HEK293 (cell line): ENCODE data around the gene ZNF644.

ENCODE experiments used
- CTCF ChIA-PET: fragments of 350-600 bp; formaldehyde crosslinking; extraction: SDS; loops from one replicate; lab custom pipeline; 2021; ENCODE audit warnings: antibody characterized with exemption; lab: Yijun Ruan, JAX
- POLR2A ChIA-PET: fragments of 300-600 bp; formaldehyde crosslinking; extraction: SDS; loops from one replicate; lab custom pipeline; 2020; ENCODE audit warnings: antibody characterized with exemption, inconsistent platforms; lab: Yijun Ruan, JAX
- H3K27ac ChIP-seq: fragments of 200-500 bp; sonication (Bioruptor generic); 2 replicates; pipeline ENCODE4 v1.5.1; 2014; ENCODE audit warnings: low read depth, low read length, control low read depth, inconsistent platforms; ENCODE audit errors: extremely low read depth
- H3K36me3 ChIP-seq, 2 experiments: fragments of 200-500 bp in 1 of 2; sonication (Bioruptor generic) in 1 of 2; 1 replicate in 1 of 2; 2 replicates in 1 of 2; pipeline ENCODE4 v1.5.1; 2014 to 2017; ENCODE audit warnings: inconsistent platforms in 2 of 2, low read length in 2 of 2; ENCODE audit not compliant: control insufficient read depth in 2 of 2, insufficient read depth in 1 of 2
- H3K4me1 ChIP-seq: fragments of 200-500 bp; sonication (Bioruptor generic); 2 replicates; pipeline ENCODE4 v1.5.1; 2014; ENCODE audit warnings: mild to moderate bottlenecking, low read length, inconsistent platforms; ENCODE audit not compliant: control insufficient read depth, insufficient read depth
- H3K4me3 ChIP-seq: 2 replicates; pipeline ENCODE4 v1.5.1; 2011; ENCODE audit warnings: low read depth, mild to moderate bottlenecking, control low read depth, low read length, moderate library complexity
- H3K9me3 ChIP-seq: fragments of 200-500 bp; sonication (Bioruptor generic); 2 replicates; pipeline ENCODE4 v1.5.1; 2014; ENCODE audit warnings: low read depth, low read length, inconsistent platforms; ENCODE audit not compliant: control insufficient read depth, insufficient read depth
- BCL11B ChIP-seq: fragments of 450-650 bp; formaldehyde crosslinking; IDR thresholded peaks from 2 replicates; pipeline ENCODE4 v1.5.1; 2016; ENCODE audit warnings: low read depth, missing biosample characterization, missing genetic modification characterization
- MYNN ChIP-seq: fragments of 450-650 bp; formaldehyde crosslinking; IDR thresholded peaks from 2 replicates; pipeline ENCODE4 v1.5.1; 2016; ENCODE audit warnings: missing biosample characterization, missing genetic modification characterization, borderline replicate concordance
- REPIN1 ChIP-seq: fragments of 450-650 bp; formaldehyde crosslinking; IDR thresholded peaks from 2 replicates; pipeline ENCODE4 v1.5.1; 2017; ENCODE audit warnings: missing biosample characterization, missing genetic modification characterization, low read depth
- ZBTB20 ChIP-seq: fragments of 450-650 bp; formaldehyde crosslinking; IDR thresholded peaks from 2 replicates; pipeline ENCODE4 v1.5.1; 2016; ENCODE audit warnings: missing biosample characterization, missing genetic modification characterization
- ZBTB8A ChIP-seq: fragments of 450-650 bp; formaldehyde crosslinking; IDR thresholded peaks from 2 replicates; pipeline ENCODE4 v1.5.1; 2016; ENCODE audit warnings: missing biosample characterization, missing genetic modification characterization
- ZNF155 ChIP-seq: fragments of 450-650 bp; formaldehyde crosslinking; IDR thresholded peaks from 2 replicates; pipeline ENCODE4 v1.5.1; 2016; ENCODE audit warnings: missing biosample characterization, missing genetic modification characterization
- ZNF16 ChIP-seq: fragments of 450-650 bp; formaldehyde crosslinking; IDR thresholded peaks from 2 replicates; pipeline ENCODE4 v1.5.1; 2016; ENCODE audit warnings: low read depth, missing biosample characterization, missing genetic modification characterization
- ZNF169 ChIP-seq: fragments of 450-650 bp; formaldehyde crosslinking; IDR thresholded peaks from 2 replicates; pipeline ENCODE4 v1.5.1; 2016; ENCODE audit warnings: missing biosample characterization, missing genetic modification characterization
- ZNF24 ChIP-seq: fragments of 450-650 bp; formaldehyde crosslinking; IDR thresholded peaks from 2 replicates; pipeline ENCODE4 v1.5.1; 2016; ENCODE audit warnings: missing biosample characterization, missing genetic modification characterization
- ZNF423 ChIP-seq: fragments of 450-650 bp; formaldehyde crosslinking; IDR thresholded peaks from 2 replicates; pipeline ENCODE4 v1.5.1; 2016; ENCODE audit warnings: missing biosample characterization, missing genetic modification characterization
- ZNF501 ChIP-seq: fragments of 450-650 bp; formaldehyde crosslinking; IDR thresholded peaks from 2 replicates; pipeline ENCODE4 v1.5.1; 2016; ENCODE audit warnings: missing biosample characterization, missing genetic modification characterization
- ZNF521 ChIP-seq: fragments of 450-650 bp; formaldehyde crosslinking; IDR thresholded peaks from 2 replicates; pipeline ENCODE4 v1.5.1; 2017; ENCODE audit warnings: missing biosample characterization, mild to moderate bottlenecking, missing genetic modification characterization
- ZNF621 ChIP-seq: fragments of 450-650 bp; formaldehyde crosslinking; IDR thresholded peaks from 2 replicates; pipeline ENCODE4 v1.5.1; 2017; ENCODE audit warnings: missing biosample characterization, missing genetic modification characterization
- ZNF654 ChIP-seq: fragments of 450-650 bp; formaldehyde crosslinking; IDR thresholded peaks from 2 replicates; pipeline ENCODE4 v1.5.1; 2016; ENCODE audit warnings: low read depth, missing biosample characterization, missing genetic modification characterization
- ZNF701 ChIP-seq: fragments of 450-650 bp; formaldehyde crosslinking; IDR thresholded peaks from 2 replicates; pipeline ENCODE4 v1.5.1; 2016; ENCODE audit warnings: missing biosample characterization, missing genetic modification characterization
- ZSCAN4 ChIP-seq: fragments of 450-650 bp; formaldehyde crosslinking; IDR thresholded peaks from 2 replicates; pipeline ENCODE4 v1.5.1; 2017; ENCODE audit warnings: missing biosample characterization, missing genetic modification characterization
- TF ChIP-seq, protein P1 (sequence below): fragments of 450-650 bp; formaldehyde crosslinking; IDR thresholded peaks from 2 replicates; pipeline ENCODE4 v1.5.1; 2016; ENCODE audit warnings: missing biosample characterization, missing genetic modification characterization, borderline replicate concordance
- TF ChIP-seq, protein P2 (sequence below): fragments of 450-650 bp; formaldehyde crosslinking; IDR thresholded peaks from 2 replicates; pipeline ENCODE4 v1.5.1; 2016; ENCODE audit warnings: missing biosample characterization, missing genetic modification characterization
- TF ChIP-seq, protein P3 (sequence below): fragments of 450-650 bp; formaldehyde crosslinking; conservative IDR thresholded peaks from 2 replicates; pipeline ENCODE4 v1.5.1; 2016; ENCODE audit warnings: low read depth, missing biosample characterization, missing genetic modification characterization
- TF ChIP-seq, protein P4 (sequence below): fragments of 450-650 bp; formaldehyde crosslinking; IDR thresholded peaks from 2 replicates; pipeline ENCODE4 v1.5.1; 2016; ENCODE audit warnings: missing biosample characterization, missing genetic modification characterization

The ZNF644 gene

DNA sequence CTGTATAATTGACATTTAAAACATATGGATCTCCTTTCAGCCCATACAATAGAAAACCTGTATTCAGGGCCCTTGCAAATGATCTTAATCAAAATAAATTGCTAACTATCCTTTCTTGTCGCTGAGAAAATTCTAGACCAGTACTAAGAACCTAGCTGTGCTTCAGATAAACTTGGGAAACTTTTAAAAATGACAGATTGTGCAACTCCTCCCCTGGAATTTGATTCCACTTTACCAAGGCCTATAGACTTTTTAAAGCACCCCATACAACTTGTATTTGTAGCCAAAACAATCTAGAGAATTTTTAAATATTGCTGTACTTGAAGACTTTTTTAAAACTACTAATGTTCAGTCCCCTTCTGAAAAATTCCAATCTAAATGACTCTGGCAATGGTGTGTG, 51.6 kb downstream of the ZNF644 start:
- CTCF ChIA-PET: no interaction called here
- peaks cover 0 to 19% of the 10 kb centered on the region in 2 experiments; a peak in 2 of 3 replicates for H3K36me3 ChIP-seq
- TF ChIP-seq ZNF155 (tag by site-specific recombination) (no peak), ZNF621 (tag by site-specific recombination) (no peak), ZNF501 (tag by site-specific recombination) (no peak), ZNF16 (tag by site-specific recombination) (no peak), ZNF654 (tag by site-specific recombination) (no peak), ZBTB20 (no peak), ZNF701 (no peak), ZNF24 (tag by site-specific recombination) (no peak), ZNF423 (tag by site-specific recombination) (no peak), ZNF521 (tag by site-specific recombination) (no peak), MYNN (tag by site-specific recombination) (no peak), BCL11B (tag by site-specific recombination) (no peak), ZSCAN4 (no peak), REPIN1 (no peak), ZNF169 (no peak), ZBTB8A (tag by site-specific recombination) (no peak)
- TF ChIP-seq, protein P1, sequence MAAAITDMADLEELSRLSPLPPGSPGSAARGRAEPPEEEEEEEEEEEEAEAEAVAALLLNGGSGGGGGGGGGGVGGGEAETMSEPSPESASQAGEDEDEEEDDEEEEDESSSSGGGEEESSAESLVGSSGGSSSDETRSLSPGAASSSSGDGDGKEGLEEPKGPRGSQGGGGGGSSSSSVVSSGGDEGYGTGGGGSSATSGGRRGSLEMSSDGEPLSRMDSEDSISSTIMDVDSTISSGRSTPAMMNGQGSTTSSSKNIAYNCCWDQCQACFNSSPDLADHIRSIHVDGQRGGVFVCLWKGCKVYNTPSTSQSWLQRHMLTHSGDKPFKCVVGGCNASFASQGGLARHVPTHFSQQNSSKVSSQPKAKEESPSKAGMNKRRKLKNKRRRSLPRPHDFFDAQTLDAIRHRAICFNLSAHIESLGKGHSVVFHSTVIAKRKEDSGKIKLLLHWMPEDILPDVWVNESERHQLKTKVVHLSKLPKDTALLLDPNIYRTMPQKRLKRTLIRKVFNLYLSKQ: no peak
- TF ChIP-seq, protein P2, sequence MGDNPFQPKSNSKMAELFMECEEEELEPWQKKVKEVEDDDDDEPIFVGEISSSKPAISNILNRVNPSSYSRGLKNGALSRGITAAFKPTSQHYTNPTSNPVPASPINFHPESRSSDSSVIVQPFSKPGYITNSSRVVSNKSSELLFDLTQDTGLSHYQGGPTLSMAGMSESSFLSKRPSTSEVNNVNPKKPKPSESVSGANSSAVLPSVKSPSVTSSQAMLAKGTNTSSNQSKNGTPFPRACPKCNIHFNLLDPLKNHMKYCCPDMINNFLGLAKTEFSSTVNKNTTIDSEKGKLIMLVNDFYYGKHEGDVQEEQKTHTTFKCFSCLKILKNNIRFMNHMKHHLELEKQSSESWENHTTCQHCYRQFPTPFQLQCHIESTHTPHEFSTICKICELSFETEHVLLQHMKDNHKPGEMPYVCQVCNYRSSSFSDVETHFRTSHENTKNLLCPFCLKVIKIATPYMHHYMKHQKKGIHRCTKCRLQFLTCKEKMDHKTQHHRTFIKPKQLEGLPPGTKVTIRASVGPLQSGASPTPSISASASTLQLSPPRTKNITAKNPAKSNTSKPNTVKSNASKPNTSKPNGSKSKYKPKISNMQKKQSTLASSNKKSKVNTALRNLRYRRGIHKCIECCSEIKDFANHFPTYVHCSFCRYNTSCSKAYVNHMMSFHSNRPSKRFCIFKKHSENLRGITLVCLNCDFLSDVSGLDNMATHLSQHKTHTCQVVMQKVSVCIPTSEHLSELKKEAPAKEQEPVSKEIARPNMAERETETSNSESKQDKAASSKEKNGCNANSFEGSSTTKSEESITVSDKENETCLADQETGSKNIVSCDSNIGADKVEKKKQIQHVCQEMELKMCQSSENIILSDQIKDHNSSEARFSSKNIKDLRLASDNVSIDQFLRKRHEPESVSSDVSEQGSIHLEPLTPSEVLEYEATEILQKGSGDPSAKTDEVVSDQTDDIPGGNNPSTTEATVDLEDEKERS: no peak
- TF ChIP-seq, protein P3, sequence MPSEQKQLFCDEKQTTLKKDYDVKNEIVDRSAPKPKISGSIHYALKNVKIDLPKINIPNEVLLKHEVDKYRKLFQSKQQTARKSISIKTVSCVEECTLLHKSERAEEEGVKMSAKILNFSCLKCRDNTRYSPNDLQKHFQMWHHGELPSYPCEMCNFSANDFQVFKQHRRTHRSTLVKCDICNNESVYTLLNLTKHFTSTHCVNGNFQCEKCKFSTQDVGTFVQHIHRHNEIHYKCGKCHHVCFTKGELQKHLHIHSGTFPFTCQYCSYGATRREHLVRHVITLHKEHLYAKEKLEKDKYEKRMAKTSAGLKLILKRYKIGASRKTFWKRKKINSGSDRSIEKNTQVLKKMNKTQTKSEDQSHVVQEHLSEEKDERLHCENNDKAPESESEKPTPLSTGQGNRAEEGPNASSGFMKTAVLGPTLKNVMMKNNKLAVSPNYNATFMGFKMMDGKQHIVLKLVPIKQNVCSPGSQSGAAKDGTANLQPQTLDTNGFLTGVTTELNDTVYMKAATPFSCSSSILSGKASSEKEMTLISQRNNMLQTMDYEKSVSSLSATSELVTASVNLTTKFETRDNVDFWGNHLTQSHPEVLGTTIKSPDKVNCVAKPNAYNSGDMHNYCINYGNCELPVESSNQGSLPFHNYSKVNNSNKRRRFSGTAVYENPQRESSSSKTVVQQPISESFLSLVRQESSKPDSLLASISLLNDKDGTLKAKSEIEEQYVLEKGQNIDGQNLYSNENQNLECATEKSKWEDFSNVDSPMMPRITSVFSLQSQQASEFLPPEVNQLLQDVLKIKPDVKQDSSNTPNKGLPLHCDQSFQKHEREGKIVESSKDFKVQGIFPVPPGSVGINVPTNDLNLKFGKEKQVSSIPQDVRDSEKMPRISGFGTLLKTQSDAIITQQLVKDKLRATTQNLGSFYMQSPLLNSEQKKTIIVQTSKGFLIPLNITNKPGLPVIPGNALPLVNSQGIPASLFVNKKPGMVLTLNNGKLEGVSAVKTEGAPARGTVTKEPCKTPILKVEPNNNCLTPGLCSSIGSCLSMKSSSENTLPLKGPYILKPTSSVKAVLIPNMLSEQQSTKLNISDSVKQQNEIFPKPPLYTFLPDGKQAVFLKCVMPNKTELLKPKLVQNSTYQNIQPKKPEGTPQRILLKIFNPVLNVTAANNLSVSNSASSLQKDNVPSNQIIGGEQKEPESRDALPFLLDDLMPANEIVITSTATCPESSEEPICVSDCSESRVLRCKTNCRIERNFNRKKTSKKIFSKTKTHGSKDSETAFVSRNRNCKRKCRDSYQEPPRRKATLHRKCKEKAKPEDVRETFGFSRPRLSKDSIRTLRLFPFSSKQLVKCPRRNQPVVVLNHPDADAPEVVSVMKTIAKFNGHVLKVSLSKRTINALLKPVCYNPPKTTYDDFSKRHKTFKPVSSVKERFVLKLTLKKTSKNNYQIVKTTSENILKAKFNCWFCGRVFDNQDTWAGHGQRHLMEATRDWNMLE (tag by site-specific recombination): no peak
- TF ChIP-seq, protein P4, sequence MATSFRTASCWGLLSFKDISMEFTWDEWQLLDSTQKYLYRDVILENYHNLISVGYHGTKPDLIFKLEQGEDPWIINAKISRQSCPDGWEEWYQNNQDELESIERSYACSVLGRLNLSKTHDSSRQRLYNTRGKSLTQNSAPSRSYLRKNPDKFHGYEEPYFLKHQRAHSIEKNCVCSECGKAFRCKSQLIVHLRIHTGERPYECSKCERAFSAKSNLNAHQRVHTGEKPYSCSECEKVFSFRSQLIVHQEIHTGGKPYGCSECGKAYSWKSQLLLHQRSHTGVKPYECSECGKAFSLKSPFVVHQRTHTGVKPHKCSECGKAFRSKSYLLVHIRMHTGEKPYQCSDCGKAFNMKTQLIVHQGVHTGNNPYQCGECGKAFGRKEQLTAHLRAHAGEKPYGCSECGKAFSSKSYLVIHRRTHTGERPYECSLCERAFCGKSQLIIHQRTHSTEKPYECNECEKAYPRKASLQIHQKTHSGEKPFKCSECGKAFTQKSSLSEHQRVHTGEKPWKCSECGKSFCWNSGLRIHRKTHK (tag by site-specific recombination): no peak
- TF ChIP-seq, all 188 proteins: peak for 0
- no peaks in the 10 kb centered on the region for H3K4me1 ChIP-seq
- no peaks in the 10 kb centered on the region for H3K9me3 ChIP-seq
- no peak overlapping the region for H3K27ac ChIP-seq
- H3K4me3 ChIP-seq: no peak overlapping the region
- POLR2A ChIA-PET: no interaction called here
